Suprapubic skin (tissue), 4 donors: ENCODE measurements around the gene UBE2E2. TPM values are rescaled to one million over a fixed set of nuclear protein-coding genes. Genes with fewer than 3 reads are reported as not detected.

ENCODE experiments used
- DNase-seq, 2 donors: peaks; one replicate each; pipeline ENCODE4 v3.0.0-alpha.2; 2019; ENCODE audit warnings: low spot score in 2 of 2
- H3K27ac ChIP-seq: fragments of 200-600 bp; sonication (generic); one replicate; pipeline ENCODE4 v1.5.1; 2019
- H3K27me3 ChIP-seq: fragments of 200-600 bp; sonication (generic); one replicate; pipeline ENCODE4 v1.5.1; 2019
- H3K36me3 ChIP-seq: fragments of 200-600 bp; sonication (generic); one replicate; pipeline ENCODE4 v1.5.1; 2019
- H3K4me1 ChIP-seq: fragments of 200-600 bp; sonication (generic); one replicate; pipeline ENCODE4 v1.5.1; 2019
- H3K4me3 ChIP-seq: fragments of 200-600 bp; sonication (generic); one replicate; pipeline ENCODE4 v1.5.1; 2019; ENCODE audit warnings: mild to moderate bottlenecking
- H3K9me3 ChIP-seq: fragments of 200-600 bp; sonication (generic); one replicate; pipeline ENCODE4 v1.5.1; 2019
- EP300 ChIP-seq: sonication (generic); formaldehyde crosslinking; IDR thresholded peaks from one replicate; pipeline ENCODE4 v1.6.1; 2017; ENCODE audit warnings: antibody characterized with exemption
- POLR2A ChIP-seq, 2 donors: fragments of 450-650 bp; IDR thresholded peaks; one replicate each; pipeline ENCODE4 v1.6.1; 2017; ENCODE audit warnings: antibody characterized with exemption in 2 of 2, mild to moderate bottlenecking in 2 of 2, moderate library complexity in 2 of 2
- POLR2AphosphoS5 ChIP-seq, 3 donors: sonication (generic); formaldehyde crosslinking; IDR thresholded peaks; one replicate each; pipeline ENCODE4 v1.6.1; 2017; ENCODE audit warnings: antibody characterized with exemption in 3 of 3
- WGBS: methylation state at CpG from one replicate; pipeline ENCODE4 v1.1.5; 2018; 5-methylcytosine and 5-hydroxymethylcytosine counted together
- total RNA-seq, 4 donors: library from RNA; depleted of rRNA; stranded (reverse); fragments of >200 nt; gene quantifications; one replicate each; pipeline ENCODE4 v1.1.0, GENCODE V29; 2016
- TF ChIP-seq, protein P1 (sequence below), 2 donors: fragments of 200-600 bp in 1 of 2; fragments of 450-650 bp in 1 of 2; sonication (generic) in 1 of 2; IDR thresholded peaks; one replicate each; pipeline ENCODE4 v1.5.1; 2016 to 2019; ENCODE audit warnings: antibody characterized with exemption in 2 of 2, mild to moderate bottlenecking in 1 of 2, moderate library complexity in 1 of 2

UBE2E2 gene
- total RNA-seq, 4 donors from 2014 or later = 30.2 to 65.4 (median 34.8) TPM

DNA sequence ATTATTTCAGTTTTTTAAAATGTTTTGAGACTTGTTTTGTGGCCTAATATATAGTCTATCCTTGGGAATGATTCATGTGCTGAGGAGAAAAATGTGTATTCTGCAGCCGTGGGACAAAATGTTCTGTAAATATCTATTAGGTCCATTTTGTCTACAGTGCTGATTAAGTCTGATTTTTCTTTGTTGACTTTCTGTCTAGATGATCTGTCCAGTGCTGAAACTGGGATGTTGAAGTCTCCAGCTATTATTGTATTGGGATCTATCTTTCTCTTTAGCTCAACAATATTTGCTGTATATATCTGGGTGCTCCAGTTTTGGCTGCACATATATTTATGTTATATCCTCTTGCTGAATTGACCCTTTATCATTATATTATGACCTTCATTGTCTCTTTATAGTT, 85.2 kb downstream of the UBE2E2 start:
- TF ChIP-seq POLR2AphosphoS5 (IDR thresholded peaks at IDR 0.05) (no peak), EP300 (no peak), POLR2A (IDR thresholded peaks at IDR 0.05) (no peak)
- TF ChIP-seq, protein P1, sequence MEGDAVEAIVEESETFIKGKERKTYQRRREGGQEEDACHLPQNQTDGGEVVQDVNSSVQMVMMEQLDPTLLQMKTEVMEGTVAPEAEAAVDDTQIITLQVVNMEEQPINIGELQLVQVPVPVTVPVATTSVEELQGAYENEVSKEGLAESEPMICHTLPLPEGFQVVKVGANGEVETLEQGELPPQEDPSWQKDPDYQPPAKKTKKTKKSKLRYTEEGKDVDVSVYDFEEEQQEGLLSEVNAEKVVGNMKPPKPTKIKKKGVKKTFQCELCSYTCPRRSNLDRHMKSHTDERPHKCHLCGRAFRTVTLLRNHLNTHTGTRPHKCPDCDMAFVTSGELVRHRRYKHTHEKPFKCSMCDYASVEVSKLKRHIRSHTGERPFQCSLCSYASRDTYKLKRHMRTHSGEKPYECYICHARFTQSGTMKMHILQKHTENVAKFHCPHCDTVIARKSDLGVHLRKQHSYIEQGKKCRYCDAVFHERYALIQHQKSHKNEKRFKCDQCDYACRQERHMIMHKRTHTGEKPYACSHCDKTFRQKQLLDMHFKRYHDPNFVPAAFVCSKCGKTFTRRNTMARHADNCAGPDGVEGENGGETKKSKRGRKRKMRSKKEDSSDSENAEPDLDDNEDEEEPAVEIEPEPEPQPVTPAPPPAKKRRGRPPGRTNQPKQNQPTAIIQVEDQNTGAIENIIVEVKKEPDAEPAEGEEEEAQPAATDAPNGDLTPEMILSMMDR (IDR thresholded peaks at IDR 0.05) = no peak
- Histone ChIP-seq H3K27ac (no peak overlapping the region), H3K36me3 (no peaks in the 10 kb centered on the region), H3K27me3 (no peaks in the 10 kb centered on the region), H3K9me3 (peaks cover 6% of the 10 kb centered on the region), H3K4me3 (no peak overlapping the region), H3K4me1 (no peaks in the 10 kb centered on the region)
- DNase-seq = no peak
- 81% methylated on average over 1 of the region's 1 CpG for WGBS

DNA sequence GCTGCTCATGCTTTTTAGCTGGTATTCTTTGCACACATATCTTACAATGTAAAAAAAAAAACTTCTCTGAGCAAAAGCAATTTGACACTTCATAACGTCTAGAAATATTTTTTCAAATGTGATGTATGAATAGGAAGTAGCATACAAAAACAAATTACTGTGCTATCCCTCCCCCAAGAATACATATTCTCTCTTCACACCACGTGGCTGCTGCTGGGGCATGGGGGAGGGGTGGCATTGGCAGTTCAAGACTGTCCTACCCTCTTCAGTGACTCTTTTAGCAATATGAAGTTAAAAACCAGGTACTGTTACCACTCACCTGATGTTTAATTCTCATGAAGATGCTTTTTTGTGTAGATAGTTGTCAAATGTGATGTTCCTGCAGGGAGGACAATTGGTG, 85.6 kb downstream of the UBE2E2 start:
- Histone ChIP-seq H3K4me1 (no peaks in the 10 kb centered on the region), H3K36me3 (no peaks in the 10 kb centered on the region), H3K4me3 (no peak overlapping the region), H3K27ac (no peak overlapping the region), H3K27me3 (no peaks in the 10 kb centered on the region), H3K9me3 (peaks cover 6% of the 10 kb centered on the region)
- TF ChIP-seq EP300 (no peak), POLR2A (IDR thresholded peaks at IDR 0.05) (no peak), POLR2AphosphoS5 (IDR thresholded peaks at IDR 0.05) (no peak)
- TF ChIP-seq, protein P1 (IDR thresholded peaks at IDR 0.05) = no peak
- WGBS = 21% methylated on average over 2 of the region's 2 CpGs
- no peak for DNase-seq

DNA sequence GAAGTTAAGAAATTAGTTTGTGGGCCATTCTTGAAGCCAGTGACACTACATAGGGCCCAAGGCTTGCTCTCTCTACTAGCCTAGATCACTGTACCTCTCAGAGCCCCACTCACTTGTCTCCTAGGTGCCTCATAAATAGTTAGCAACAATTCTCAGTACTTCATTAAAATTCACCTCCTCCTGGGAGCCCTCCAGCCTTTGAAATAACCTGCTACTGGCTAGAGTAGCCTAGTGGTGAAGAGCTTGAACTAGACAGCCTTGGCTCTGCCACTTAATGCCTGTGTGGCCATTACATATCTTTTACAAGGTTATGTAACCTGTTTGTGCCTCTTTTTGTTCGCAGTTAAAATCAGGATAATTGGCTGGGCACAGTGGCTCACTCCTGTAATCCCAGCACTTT, 89.3 kb downstream of the UBE2E2 start:
- 92% methylated on average over 1 of the region's 1 CpG for WGBS
- no peak for DNase-seq
- H3K9me3 ChIP-seq = no peaks in the 10 kb centered on the region
- no peak for TF ChIP-seq EP300
- TF ChIP-seq POLR2AphosphoS5 (IDR thresholded peaks at IDR 0.05) = no peak
- TF ChIP-seq, protein P1 (IDR thresholded peaks at IDR 0.05) = no peak
- no peak for TF ChIP-seq POLR2A (IDR thresholded peaks at IDR 0.05)
- H3K4me3 ChIP-seq = no peak overlapping the region
- H3K27me3 ChIP-seq = no peaks in the 10 kb centered on the region
- H3K27ac ChIP-seq = no peak overlapping the region
- no peaks in the 10 kb centered on the region for H3K36me3 ChIP-seq
- H3K4me1 ChIP-seq = no peaks in the 10 kb centered on the region

DNA sequence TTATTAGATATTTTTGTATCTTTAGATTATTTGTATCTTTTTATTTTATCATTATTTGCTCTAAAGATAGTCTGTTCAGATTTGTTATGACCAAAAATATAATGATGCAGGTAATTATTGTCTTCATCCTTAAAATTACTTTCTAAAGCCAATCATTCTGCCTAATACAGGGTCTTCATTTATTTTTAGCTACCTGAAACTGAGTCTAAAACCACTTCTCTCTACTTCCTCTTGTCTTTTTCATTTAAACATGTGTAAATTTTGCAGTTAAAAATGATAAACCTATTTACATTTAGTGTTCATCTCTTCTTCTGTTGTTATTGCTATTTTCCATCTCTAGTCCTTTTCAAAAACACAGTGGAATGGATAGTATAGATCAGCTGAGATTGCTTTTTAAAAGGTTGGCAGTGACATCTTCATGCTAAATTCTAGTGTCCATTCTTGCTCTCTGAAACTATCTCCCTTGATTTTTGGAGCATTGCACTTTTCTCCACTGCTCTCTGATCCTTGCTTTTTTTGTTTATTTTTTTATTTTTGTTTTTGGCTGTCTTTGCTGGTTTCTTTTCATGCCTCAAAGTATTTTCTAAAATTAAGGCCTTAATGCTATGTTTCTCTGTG, 91.8 kb downstream of the UBE2E2 start:
- Histone ChIP-seq H3K27me3 (no peaks in the 10 kb centered on the region), H3K4me3 (no peak overlapping the region), H3K36me3 (no peaks in the 10 kb centered on the region), H3K27ac (no peak overlapping the region), H3K9me3 (no peaks in the 10 kb centered on the region), H3K4me1 (no peaks in the 10 kb centered on the region)
- TF ChIP-seq, protein P1 (IDR thresholded peaks at IDR 0.05) = no peak
- no peak for TF ChIP-seq EP300
- no peak for DNase-seq

DNA sequence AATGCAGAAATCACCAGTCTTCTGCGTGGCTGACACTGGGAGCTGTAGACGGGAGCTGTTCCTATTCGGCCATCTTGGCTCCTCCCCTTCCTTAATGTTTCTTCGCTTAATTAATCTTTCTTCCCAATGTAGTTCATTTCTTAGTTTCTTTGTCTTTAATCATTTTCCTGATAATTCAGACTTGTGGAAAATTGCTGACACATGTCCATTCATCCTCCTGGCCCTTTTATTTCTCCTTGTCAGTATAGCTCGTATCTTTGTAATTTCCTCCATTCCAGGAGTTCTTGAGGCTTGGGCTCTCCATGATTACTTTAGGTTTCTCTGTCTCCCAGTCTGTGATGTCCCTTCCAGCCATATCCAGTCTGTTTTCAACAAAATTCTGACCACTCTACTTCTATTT, 98.7 kb downstream of the UBE2E2 start:
- no peaks in the 10 kb centered on the region for H3K4me1 ChIP-seq
- 84% methylated on average over 5 of the region's 5 CpGs for WGBS
- H3K4me3 ChIP-seq = no peak overlapping the region
- TF ChIP-seq POLR2AphosphoS5 (IDR thresholded peaks at IDR 0.05) = no peak
- no peak for TF ChIP-seq EP300
- no peak for TF ChIP-seq POLR2A (IDR thresholded peaks at IDR 0.05)
- TF ChIP-seq, protein P1 (IDR thresholded peaks at IDR 0.05) = no peak
- H3K36me3 ChIP-seq = no peaks in the 10 kb centered on the region
- no peak overlapping the region for H3K27ac ChIP-seq
- DNase-seq = no peak
- H3K27me3 ChIP-seq = no peaks in the 10 kb centered on the region
- H3K9me3 ChIP-seq = no peaks in the 10 kb centered on the region
